Hepatocyte (in vitro differentiated cells): ENCODE data around the gene GPR39.

Source experiments
- CTCF ChIP-seq: fragments of 200-600 bp; sonication (generic); IDR thresholded peaks from 2 replicates; pipeline ENCODE4 v1.5.1; 2016; ENCODE audit warnings: antibody characterized with exemption, mild to moderate bottlenecking; ENCODE audit not compliant: poor library complexity
- EZH2phosphoT487 ChIP-seq: fragments of 200-600 bp; sonication (generic); IDR thresholded peaks from one replicate; pipeline ENCODE4 v1.6.1; 2018; ENCODE audit warnings: antibody characterized with exemption, mild to moderate bottlenecking, low read depth, moderate library complexity; ENCODE audit not compliant: unreplicated experiment, severe bottlenecking

GRCh38 chr2:132593171-132593570, 176.6 kb downstream of the GPR39 start:
- TF ChIP-seq EZH2phosphoT487 = no peak
- no peak for TF ChIP-seq CTCF
